HL-60 (cell line): ENCODE data around the gene RFC2.

Experiments used
- DNase-seq, 2 experiments: peaks; one replicate each; pipeline ENCODE4 v3.0.0-alpha.2; 2010 to 2020; ENCODE audit warnings: low read depth in 1 of 2, low spot score in 1 of 2
- H3K27ac ChIP-seq: fragments of 250-450 bp; sonication (Bioruptor Pico); replicated peaks from 2 replicates; pipeline ENCODE4 v1.5.1; 2020; ENCODE audit warnings: mild to moderate bottlenecking, moderate library complexity
- H3K27me3 ChIP-seq: fragments of 250-450 bp; sonication (Bioruptor Pico); 2 replicates; pipeline ENCODE4 v1.5.1; 2021; ENCODE audit warnings: mild to moderate bottlenecking, moderate library complexity; ENCODE audit not compliant: insufficient read depth, poor library complexity, severe bottlenecking
- H3K4me3 ChIP-seq: replicated peaks from 2 replicates; pipeline ENCODE4 v1.5.1; 2011; ENCODE audit warnings: mild to moderate bottlenecking, control low read depth, low read length; ENCODE audit not compliant: insufficient read depth
- GABPA ChIP-seq: IDR thresholded peaks from 2 replicates; pipeline ENCODE4 v1.6.1; 2012; ENCODE audit warnings: low read depth
- POLR2AphosphoS5 ChIP-seq: IDR thresholded peaks from 2 replicates; pipeline ENCODE4 v1.6.1; 2012; ENCODE audit warnings: low read depth
- SPI1 ChIP-seq: IDR thresholded peaks from 2 replicates; pipeline ENCODE4 v1.6.1; 2012; ENCODE audit warnings: low read depth, mild to moderate bottlenecking, borderline replicate concordance
- TF ChIP-seq, protein P1 (sequence below): IDR thresholded peaks from 2 replicates; pipeline ENCODE4 v1.6.1; 2012; ENCODE audit warnings: low read depth; ENCODE audit not compliant: insufficient replicate concordance
- TF ChIP-seq, protein P2 (sequence below): IDR thresholded peaks from one replicate; pipeline ENCODE4 v1.5.1; 2011; ENCODE audit warnings: low read length, control low read depth, inconsistent platforms; ENCODE audit not compliant: insufficient read depth

RFC2 gene

DNA sequence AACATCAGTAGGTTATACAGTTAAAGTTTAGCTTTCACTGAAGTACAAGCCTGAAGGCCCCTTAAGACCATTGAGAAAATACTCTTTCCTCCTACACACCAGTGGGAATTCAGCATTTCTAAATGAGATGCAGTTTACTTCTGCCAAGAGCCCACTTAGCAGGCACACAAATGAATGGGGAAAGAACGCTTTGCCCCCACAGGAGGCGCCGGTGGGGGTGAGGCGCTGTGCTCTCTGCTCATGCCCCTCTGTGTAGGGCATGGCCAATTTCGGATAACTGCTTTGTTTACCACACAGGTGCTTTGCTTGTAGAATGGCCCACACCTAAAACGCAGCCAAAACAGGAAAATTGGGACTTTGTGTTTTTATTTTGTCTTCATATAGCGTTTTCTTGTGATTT is 60.3 kb downstream of the RFC2 start:
- no peak for DNase-seq
- TF ChIP-seq, protein P1, sequence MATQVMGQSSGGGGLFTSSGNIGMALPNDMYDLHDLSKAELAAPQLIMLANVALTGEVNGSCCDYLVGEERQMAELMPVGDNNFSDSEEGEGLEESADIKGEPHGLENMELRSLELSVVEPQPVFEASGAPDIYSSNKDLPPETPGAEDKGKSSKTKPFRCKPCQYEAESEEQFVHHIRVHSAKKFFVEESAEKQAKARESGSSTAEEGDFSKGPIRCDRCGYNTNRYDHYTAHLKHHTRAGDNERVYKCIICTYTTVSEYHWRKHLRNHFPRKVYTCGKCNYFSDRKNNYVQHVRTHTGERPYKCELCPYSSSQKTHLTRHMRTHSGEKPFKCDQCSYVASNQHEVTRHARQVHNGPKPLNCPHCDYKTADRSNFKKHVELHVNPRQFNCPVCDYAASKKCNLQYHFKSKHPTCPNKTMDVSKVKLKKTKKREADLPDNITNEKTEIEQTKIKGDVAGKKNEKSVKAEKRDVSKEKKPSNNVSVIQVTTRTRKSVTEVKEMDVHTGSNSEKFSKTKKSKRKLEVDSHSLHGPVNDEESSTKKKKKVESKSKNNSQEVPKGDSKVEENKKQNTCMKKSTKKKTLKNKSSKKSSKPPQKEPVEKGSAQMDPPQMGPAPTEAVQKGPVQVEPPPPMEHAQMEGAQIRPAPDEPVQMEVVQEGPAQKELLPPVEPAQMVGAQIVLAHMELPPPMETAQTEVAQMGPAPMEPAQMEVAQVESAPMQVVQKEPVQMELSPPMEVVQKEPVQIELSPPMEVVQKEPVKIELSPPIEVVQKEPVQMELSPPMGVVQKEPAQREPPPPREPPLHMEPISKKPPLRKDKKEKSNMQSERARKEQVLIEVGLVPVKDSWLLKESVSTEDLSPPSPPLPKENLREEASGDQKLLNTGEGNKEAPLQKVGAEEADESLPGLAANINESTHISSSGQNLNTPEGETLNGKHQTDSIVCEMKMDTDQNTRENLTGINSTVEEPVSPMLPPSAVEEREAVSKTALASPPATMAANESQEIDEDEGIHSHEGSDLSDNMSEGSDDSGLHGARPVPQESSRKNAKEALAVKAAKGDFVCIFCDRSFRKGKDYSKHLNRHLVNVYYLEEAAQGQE = no peak
- TF ChIP-seq POLR2AphosphoS5 (no peak), GABPA (no peak), SPI1 (no peak)
- TF ChIP-seq, protein P2, sequence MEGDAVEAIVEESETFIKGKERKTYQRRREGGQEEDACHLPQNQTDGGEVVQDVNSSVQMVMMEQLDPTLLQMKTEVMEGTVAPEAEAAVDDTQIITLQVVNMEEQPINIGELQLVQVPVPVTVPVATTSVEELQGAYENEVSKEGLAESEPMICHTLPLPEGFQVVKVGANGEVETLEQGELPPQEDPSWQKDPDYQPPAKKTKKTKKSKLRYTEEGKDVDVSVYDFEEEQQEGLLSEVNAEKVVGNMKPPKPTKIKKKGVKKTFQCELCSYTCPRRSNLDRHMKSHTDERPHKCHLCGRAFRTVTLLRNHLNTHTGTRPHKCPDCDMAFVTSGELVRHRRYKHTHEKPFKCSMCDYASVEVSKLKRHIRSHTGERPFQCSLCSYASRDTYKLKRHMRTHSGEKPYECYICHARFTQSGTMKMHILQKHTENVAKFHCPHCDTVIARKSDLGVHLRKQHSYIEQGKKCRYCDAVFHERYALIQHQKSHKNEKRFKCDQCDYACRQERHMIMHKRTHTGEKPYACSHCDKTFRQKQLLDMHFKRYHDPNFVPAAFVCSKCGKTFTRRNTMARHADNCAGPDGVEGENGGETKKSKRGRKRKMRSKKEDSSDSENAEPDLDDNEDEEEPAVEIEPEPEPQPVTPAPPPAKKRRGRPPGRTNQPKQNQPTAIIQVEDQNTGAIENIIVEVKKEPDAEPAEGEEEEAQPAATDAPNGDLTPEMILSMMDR = no peak

DNA sequence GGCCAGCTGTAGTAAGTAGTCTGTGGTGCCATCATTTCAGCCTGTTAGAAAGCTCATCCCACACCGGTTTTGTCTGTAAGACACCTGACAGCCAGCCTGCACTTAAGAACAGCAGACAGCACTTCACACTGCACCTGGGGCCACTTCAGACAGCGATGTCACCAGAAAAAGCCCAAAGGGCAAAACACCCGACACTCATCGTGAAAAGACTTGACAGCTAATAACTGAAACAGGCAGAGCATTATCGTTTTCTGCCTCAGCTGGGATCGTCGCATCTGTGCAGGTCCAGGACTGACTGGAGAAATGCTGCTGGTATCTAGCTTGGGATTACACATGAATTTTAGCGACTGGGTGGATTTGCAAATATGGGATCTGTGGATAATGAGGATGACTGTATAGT is 61.1 kb downstream of the RFC2 start:
- Histone ChIP-seq H3K4me3 (no peak overlapping the region), H3K27me3 (no peaks in the 10 kb centered on the region), H3K27ac (no peak overlapping the region)
- TF ChIP-seq GABPA (no peak), SPI1 (no peak), POLR2AphosphoS5 (no peak; the same call in 1 of the 2 replicates)
- TF ChIP-seq, protein P2 = no peak
- TF ChIP-seq, protein P1 = no peak
- DNase-seq = no peak

More for the DNA sequence above, 60.3 kb downstream of the RFC2 start:
- Histone ChIP-seq H3K27me3 (no peaks in the 10 kb centered on the region), H3K4me3 (no peak overlapping the region), H3K27ac (no peak overlapping the region)

DNA sequence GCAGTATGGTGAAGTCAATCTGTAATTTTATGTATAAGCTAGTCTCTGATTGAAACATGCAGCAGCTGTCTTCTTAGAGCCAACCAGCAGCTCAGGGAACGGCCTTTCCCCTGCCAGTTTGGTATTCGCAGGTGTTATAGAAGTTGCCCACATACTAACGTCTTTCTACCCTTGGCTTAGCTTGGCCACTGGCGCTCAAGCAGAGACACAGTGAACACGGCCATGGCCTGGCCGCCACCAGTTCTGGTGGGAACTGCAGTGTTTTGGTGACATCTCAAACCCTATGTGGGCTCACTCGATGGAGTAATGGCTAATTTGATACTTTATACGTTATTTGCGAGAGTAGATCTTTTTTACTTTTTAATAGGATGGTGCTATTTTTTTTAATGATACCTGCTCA is 63.0 kb downstream of the RFC2 start:
- DNase-seq = no peak
- Histone ChIP-seq H3K27me3 (no peaks in the 10 kb centered on the region), H3K4me3 (no peak overlapping the region), H3K27ac (no peak overlapping the region)
- no peak for TF ChIP-seq SPI1
- no peak for TF ChIP-seq POLR2AphosphoS5
- TF ChIP-seq, protein P1 = no peak
- TF ChIP-seq, protein P2 = no peak
- no peak for TF ChIP-seq GABPA
